T-helper 1 cell (primary cell): Measurements from ENCODE around the gene SCNN1B.
A peak's percentile ranks its signal among the peaks of the same experiment; 100 is the strongest.
"Not testable (repeated sequence)": the region's sequence is repeated elsewhere in the genome, so short reads cannot be mapped to it uniquely, and the experiment has no call there.

Source experiments
- DNase-seq, 5 donors: peaks; one replicate each; pipeline ENCODE4 v3.0.0-alpha.2; 2012 to 2020
- total RNA-seq, 4 donors: gene quantifications; one replicate each; lab custom pipeline; 2026; lab: John Stamatoyannopoulos, UW

The SCNN1B gene
- total RNA-seq: 0 reads per million in 4 donors

- DNase-seq: no peak
Measured at GRCh38 chr16:23302045-23302956, at the start of gene SCNN1B. Gene SCNN1B, plus strand, starts transcription at chr16:23302302. Its CDS starts 46,298 bp downstream, at chr16:23348600.

GRCh38 chr16:23252310-23252709, 49.8 kb upstream of the SCNN1B start:
- peak in 1 of 5 donors; percentile 7 for DNase-seq

DNA sequence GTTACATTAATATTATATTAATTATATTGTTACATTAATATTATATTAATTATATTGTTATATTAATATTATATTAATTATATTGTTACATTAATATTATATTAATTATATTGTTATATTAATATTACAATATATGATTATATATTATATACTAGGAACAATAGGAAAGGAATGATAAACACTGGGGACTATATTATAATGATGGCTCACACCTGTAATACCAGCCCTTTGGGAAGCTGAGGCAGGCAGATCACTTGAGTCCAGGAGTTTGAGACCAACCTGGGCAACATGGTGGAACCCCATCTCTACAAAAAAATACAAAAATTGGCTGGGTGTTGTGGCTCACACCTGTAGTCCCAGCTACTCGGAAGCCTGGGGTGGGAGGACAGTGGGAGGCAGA, 48.5 kb upstream of the SCNN1B start:
- not testable (repeated sequence) for DNase-seq

- DNase-seq: no peak
Measured at GRCh38 chr16:23254338-23254737, 47.8 kb upstream of the SCNN1B start.

GRCh38 chr16:23255000-23255399, 47.1 kb upstream of the SCNN1B start:
- DNase-seq: no peak

DNA sequence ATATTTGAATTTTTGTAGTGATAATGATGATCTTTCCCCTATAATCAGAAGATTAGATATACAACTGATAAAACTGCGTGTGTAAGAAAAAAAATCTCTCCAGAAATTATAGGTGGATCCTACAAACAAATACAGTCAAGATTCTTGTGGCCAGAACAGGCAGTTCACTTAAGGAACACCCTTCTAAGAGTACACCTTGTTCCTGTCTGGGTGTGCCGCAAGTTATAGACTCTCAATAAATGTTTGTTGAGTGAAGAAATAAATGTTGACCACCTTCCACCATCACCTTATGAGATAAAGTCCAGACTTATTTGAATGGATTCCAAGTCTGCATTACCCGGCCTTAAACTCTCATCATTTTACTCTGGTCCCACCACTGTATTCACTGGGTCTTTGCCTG, 45.7 kb upstream of the SCNN1B start:
- DNase-seq: no peak

GRCh38 chr16:23257682-23258081, 44.4 kb upstream of the SCNN1B start:
- DNase-seq: no peak

- DNase-seq: no peak
Measured at GRCh38 chr16:23258919-23259237, 43.2 kb upstream of the SCNN1B start.

DNA sequence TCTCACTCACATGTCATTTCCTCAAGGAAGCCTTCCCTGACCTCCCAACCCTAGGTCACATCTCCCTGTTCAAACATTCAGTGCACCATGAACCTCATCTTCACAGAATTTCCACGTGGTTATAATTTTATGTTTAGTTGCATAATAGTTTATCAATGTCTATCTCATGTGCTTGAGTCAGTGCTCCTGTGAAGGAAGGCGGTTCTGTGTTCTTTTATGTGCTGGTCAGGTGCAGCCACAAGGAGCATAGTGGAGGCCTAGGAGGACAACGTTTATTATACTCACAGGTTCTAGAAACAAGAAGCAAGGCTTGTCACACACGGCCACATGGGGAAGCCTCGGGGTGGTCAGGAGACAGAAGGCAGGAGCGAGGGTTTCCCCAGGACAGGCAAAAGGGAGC, 34.5 kb upstream of the SCNN1B start:
- DNase-seq: no peak

DNA sequence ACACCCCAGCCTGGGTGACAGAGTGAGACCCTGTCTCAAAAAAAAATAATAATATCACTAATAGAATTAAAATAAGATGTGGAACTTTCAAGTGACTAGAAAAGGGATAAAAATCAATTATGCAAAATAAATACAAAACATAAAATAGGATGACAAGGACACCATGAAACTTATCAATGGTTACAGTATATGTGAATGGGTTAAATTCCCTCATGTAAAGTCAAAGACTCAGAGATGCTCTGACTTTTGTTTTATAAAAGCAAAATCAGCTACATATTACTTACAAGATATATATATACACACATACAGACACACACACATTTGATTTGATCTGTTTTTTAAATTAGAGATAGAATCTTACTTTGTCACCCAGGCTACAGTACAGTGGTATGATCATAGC, 33.5 kb upstream of the SCNN1B start:
- DNase-seq: no peak

DNA sequence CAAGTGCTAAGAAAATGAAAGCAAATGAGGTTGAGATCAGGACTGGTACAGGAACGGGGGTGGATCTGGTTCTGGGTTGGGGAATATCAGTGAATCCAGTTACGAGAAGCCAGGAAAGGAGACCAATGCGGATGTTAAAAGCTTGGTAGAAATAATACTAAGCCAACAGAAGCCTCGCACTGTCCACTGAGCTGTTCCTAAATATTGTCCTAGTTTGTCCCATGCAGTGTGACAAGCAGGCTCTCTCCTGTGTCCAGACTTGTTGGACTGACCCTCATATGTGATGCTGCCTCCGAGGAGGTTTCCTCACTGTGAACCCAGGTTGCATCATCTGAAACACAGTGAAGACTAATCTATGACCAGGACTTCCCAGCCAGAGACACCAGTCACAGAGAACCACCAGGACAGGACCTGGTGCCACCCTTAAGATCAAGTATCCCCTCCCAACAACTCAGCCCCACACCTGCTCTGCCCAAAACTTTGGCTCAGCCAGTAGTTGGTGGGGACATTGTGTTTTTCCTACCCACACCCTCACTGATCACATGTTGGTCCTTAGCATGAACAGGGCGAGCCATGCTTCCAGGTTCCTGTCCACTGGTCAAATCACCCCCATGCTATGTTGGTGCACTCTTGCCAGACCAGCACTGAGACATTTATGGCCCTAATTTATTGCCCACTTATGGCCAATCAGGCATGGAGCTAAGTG, 32.7 kb upstream of the SCNN1B start:
- no peak for DNase-seq

DNA sequence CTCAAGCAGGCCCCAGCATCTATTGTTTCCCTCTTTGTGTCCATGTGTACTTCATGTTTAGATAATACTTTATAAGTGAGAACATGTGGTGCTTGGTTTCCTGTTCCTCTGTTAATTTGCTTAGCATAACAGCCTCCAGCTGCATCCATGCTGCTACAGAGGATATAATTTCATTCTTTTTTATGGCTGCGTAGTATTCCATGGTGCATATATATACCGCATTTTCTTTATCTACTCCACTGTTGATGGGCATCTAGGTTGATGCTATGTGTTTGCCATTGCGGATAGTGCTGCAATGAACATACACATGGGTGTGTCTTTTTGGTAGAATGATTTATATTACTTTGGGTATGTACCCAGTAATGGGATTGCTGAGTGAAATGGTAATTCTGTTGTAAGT, 31.4 kb upstream of the SCNN1B start:
- DNase-seq: no peak

- no peak for DNase-seq
Measured at GRCh38 chr16:23274968-23275367, 27.1 kb upstream of the SCNN1B start.

GRCh38 chr16:23276821-23277220, 25.3 kb upstream of the SCNN1B start:
- no peak for DNase-seq

- no peak for DNase-seq
Measured at GRCh38 chr16:23278031-23278430, 24.1 kb upstream of the SCNN1B start.

GRCh38 chr16:23279721-23280153, 22.4 kb upstream of the SCNN1B start:
- DNase-seq: no peak

- DNase-seq: no peak
Measured at GRCh38 chr16:23280483-23280967, 21.6 kb upstream of the SCNN1B start.

- no peak for DNase-seq
Measured at GRCh38 chr16:23282568-23282967, 19.5 kb upstream of the SCNN1B start.

DNA sequence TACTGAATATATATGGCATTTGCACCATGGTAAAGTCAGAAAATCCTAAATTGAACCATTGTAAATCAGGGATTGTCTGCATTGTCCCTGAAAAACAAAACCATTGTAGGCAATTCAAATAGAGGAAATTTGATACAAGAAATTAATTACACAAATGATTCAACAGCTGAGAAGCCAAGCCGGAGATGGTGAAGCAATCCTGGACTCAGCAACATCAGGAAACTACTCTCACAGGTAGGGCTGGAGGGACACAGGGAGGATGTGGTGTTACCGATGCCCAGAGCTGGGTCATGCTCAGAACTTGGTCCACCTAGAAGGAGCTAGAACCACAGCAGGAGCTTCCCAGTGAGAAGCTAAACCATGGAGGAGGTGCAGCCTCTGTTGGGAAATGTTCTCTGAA, 18.5 kb upstream of the SCNN1B start:
- no peak for DNase-seq

DNA sequence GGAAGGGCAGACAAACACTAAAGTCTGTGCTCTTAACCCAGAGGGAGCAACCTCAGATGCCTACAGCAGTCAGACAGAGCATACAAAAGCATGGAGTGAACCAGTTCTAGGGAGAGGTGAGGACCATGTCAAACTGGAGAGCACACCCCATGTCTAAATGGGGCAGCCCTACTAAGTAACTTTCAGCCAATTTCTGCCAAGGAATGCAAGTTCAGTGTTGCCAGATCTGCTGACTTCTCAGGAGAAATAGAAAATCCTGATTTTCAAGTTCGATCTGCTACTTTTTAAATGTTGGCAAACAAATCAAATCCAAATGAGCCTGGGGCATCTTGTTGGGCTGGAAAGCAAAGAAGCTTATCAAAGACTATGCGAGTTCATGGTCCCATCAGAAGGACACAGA, 17.5 kb upstream of the SCNN1B start:
- no peak for DNase-seq

DNA sequence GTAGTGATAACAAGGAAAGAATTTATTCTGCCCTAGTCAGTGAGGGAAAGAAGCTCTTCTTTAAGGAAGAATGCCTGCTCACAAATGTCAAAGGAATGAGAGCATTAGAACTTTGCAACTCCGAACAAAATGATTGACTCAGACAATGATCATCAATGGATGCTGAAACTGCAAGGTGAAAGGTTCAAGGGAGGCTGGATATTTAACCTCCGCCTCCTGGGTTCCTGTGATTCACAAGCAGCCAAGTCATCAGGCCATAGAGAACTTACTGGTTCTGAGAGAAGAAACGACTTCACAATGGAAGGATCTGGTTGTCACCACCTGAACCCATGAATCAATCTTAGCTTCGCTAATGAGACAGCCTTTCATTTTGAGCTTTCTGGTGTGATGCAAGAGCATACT, 16.0 kb upstream of the SCNN1B start:
- DNase-seq: no peak

GRCh38 chr16:23288209-23288608, 13.9 kb upstream of the SCNN1B start:
- no peak for DNase-seq

GRCh38 chr16:23288726-23289512, 13.2 kb upstream of the SCNN1B start:
- no peak for DNase-seq
